Fibroblast of gingiva (primary cell): ENCODE results near the gene ZDHHC18.
"Not testable (repeated sequence)": the region's sequence is repeated elsewhere in the genome, so short reads cannot be mapped to it uniquely, and the experiment has no call there.

ENCODE experiments used
- DNase-seq: peaks from one replicate; pipeline ENCODE4 v3.0.0-alpha.2; 2011; ENCODE audit warnings: low read depth

The ZDHHC18 gene

GRCh38 chr1:26858160-26858559 lies 31.7 kb downstream of the ZDHHC18 start:
- DNase-seq, result no peak

DNA sequence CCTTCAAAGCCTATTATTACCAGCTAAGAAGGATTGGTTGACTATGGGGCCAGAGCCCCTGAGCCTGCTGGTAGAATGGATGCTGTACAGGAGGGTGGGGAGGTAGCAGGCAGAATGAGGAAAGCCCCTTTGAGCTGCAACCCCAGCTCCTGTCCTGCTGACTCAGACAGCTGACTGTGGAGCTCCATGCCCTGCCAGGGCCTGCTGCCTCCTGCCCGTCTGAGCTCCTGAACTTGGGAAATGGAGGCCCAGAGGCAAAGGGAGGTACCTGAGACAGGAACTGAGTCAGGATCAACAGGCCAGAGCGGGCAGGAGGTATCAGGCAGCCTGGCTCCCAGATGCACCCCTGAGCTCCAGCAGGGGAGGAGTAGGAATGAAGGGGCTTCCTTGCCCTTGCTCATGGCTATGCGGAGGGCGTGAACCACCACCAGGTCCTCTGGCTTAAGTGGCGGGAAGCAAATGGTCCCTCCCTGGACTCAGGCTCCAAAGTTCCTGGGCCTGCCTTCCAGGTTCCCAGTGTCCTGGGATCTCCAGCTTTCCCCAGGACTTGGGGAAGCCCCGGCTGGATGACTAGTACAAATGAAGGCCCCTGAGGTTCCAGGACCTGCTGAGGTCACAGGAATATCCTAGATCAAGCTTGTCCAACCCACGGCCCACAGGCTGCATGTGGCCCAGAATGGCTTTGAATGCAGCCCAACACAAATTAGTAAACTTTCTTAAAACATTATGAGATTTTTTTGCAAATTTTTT lies 32.6 kb downstream of the ZDHHC18 start:
- DNase-seq, result no peak

- peak; percentile 23 for DNase-seq
Observed at GRCh38 chr1:26861286-26861701, 34.8 kb downstream of the ZDHHC18 start.

- DNase-seq, result no peak
Observed at GRCh38 chr1:26861889-26862378, 35.4 kb downstream of the ZDHHC18 start.

DNA sequence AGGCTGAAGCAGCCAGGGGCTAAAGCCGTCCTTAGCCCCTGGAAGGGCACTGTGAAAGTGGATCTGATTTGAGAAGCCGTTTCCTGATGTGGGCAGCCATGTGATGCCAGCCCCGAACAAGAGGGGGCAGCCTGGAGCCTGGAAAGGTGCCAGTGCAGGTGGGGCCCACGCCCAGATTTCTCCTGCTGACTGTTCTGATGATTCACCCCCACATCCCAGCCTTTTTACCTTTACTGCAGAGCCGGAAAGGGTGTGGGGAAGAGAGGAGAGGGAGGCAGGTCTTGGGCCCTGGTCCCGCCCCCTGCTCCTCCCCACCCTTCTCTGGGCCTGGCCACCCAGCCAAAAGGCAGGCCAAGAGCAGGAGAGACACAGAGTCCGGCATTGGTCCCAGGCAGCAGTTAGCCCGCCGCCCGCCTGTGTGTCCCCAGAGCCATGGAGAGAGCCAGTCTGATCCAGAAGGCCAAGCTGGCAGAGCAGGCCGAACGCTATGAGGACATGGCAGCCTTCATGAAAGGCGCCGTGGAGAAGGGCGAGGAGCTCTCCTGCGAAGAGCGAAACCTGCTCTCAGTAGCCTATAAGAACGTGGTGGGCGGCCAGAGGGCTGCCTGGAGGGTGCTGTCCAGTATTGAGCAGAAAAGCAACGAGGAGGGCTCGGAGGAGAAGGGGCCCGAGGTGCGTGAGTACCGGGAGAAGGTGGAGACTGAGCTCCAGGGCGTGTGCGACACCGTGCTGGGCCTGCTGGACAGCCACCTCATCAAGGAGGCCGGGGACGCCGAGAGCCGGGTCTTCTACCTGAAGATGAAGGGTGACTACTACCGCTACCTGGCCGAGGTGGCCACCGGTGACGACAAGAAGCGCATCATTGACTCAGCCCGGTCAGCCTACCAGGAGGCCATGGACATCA lies 36.5 kb downstream of the ZDHHC18 start, which contains the start of gene SFN:
SFN (plus strand) TSS at position 369 of the 904 bp plus-strand sequence; CDS start at position 433, 64 bp downstream.
- no peak for DNase-seq

DNA sequence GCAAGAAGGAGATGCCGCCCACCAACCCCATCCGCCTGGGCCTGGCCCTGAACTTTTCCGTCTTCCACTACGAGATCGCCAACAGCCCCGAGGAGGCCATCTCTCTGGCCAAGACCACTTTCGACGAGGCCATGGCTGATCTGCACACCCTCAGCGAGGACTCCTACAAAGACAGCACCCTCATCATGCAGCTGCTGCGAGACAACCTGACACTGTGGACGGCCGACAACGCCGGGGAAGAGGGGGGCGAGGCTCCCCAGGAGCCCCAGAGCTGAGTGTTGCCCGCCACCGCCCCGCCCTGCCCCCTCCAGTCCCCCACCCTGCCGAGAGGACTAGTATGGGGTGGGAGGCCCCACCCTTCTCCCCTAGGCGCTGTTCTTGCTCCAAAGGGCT lies 37.2 kb downstream of the ZDHHC18 start:
- no peak for DNase-seq

DNA sequence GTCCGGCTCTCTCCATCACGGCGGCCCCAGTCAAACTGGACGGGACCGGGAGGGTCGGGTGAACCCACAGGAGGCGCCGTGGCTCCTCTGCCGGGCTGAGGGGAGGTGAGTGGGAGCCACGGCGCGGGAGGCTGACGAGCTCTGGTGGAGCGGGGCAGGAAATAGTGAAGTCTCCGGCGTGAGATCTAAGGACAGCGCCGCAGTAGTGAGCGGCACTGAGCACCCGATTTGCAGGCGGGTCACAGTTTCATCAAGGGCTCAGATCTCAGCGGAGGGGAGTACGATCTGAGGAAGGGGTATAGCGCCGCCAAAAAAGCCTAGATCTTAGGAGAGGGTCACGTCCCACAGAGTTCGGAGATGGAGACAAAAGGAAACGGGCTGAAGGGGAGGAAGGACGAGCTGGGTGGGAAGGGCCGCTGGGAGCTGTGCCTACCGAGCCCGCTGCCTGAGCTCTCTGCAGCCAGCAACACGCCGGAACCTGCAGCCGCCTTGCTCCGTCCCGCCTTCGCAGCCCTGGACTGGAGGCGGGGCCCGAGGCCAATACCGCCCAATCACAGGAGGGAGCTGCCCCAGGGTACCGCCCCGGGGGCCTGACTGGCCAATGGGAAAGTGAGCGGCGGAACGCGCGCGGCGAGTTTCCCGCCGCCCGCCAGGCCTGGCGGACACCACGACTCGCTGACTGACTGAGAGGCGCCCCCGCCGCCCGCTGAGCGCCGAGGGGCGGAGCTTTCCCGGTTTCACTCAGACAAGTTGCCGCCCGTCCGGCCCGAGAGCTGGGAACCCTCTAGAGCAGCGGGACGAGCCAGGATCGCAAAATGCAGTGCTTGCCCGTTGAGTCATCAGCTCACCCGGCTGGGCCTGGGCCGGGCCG lies 38.4 kb downstream of the ZDHHC18 start:
- DNase-seq, result peak; percentile 98

- not testable (repeated sequence) for DNase-seq
Observed at GRCh38 chr1:26873097-26873496, 46.6 kb downstream of the ZDHHC18 start.

GRCh38 chr1:26874896-26875295 lies 48.4 kb downstream of the ZDHHC18 start:
- DNase-seq, result no peak

- DNase-seq, result no peak
Observed at GRCh38 chr1:26877326-26877725, 50.8 kb downstream of the ZDHHC18 start.

DNA sequence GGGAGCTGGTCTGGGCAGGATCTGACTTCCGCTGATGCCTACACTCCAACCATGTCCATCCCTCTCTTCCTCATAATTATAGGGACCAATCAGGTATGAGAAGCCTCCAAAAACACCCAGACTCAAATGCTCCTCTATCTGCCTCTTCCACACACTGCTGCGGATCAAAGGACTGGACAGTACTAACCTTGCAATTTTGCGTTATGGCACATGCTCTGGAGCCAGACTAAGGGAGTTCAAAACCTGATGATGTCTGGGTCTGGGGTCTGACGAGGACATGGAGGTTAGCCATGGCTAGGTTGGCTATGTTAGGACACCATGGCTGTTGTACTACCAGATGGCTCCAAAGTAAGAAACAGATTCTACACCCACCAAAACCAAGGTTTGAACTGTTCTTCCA lies 53.3 kb downstream of the ZDHHC18 start:
- no peak for DNase-seq

DNA sequence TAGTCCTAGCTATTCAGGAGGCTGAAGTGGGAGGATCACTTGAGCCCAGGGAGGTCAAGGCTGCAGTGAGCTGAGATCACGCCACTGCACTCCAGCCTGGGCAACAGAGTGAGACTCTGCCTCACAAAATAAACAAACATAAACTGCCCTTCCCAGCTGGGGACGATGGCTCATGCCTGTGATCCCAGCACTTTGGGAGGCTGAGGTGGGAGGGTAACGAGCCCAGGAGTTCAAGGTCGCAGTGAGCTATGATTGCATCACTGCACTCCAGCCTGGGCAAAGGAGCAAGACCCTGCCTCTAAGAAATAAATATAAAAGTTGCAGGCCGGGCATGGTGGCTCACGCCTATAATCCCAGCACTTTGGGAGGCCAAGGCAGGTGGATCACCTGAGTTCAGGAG lies 55.1 kb downstream of the ZDHHC18 start:
- not testable (repeated sequence) for DNase-seq

- no peak for DNase-seq
Observed at GRCh38 chr1:26882696-26883463, 56.4 kb downstream of the ZDHHC18 start.

DNA sequence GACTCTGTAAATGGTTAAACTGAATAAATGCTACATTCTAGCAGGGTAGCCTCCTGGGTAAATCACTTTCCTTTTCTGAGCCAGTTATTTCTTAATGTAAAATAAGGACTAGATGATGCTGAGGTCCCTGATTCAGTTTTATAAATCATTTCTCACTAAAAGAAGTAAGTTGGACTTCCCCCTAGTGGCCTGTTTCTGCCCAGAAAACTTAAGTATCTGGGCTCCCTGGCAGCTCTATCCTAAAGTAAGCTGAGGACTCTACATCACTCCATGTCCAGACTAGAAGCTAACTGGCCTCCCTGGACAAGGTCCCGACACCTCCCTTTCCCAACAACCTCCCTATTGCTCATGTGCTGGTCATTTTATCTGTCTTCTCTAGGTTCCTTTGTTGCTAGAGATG lies 60.6 kb downstream of the ZDHHC18 start:
- DNase-seq, result peak; percentile 54

- DNase-seq, result no peak
Observed at GRCh38 chr1:26888231-26888630, 61.7 kb downstream of the ZDHHC18 start.

- peak; percentile 74 for DNase-seq
Observed at GRCh38 chr1:26889551-26890466, 63.3 kb downstream of the ZDHHC18 start, which contains the start of gene GPN2. Gene GPN2 (minus strand): TSS chr1:26890283. CDS start chr1:26890096, 187 bp downstream.

DNA sequence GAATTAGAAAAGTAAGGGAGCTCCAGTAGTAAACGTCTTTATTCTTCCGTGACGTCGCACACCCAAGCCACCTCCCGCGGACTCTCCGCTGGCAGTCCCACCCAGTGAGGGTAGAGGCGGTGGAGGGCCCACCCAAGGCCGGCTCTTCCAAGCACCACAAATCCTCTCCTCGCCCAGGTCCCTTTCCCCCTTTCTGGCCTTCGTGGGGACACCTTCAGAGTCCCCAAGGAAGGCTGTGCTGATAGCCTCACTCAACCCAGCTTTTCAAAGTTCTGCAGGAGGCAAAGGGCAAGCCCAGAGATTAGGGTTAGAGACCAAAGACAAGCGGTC lies 63.9 kb downstream of the ZDHHC18 start:
- DNase-seq, result no peak

GRCh38 chr1:26894263-26894662 lies 67.8 kb downstream of the ZDHHC18 start:
- DNase-seq, result no peak

GRCh38 chr1:26897351-26897750 lies 70.9 kb downstream of the ZDHHC18 start:
- no peak for DNase-seq
